Hypothalamus (tissue), 51 donors: Measurements from ENCODE around the gene PIGO.

Source experiments
- DNase-seq, 51 donors: peaks; one replicate each; lab custom pipeline; 2025; lab: John Stamatoyannopoulos, UW

Gene PIGO

GRCh38 chr9:35073279-35073612, 23.1 kb downstream of the PIGO start:
- no peak for DNase-seq

DNA sequence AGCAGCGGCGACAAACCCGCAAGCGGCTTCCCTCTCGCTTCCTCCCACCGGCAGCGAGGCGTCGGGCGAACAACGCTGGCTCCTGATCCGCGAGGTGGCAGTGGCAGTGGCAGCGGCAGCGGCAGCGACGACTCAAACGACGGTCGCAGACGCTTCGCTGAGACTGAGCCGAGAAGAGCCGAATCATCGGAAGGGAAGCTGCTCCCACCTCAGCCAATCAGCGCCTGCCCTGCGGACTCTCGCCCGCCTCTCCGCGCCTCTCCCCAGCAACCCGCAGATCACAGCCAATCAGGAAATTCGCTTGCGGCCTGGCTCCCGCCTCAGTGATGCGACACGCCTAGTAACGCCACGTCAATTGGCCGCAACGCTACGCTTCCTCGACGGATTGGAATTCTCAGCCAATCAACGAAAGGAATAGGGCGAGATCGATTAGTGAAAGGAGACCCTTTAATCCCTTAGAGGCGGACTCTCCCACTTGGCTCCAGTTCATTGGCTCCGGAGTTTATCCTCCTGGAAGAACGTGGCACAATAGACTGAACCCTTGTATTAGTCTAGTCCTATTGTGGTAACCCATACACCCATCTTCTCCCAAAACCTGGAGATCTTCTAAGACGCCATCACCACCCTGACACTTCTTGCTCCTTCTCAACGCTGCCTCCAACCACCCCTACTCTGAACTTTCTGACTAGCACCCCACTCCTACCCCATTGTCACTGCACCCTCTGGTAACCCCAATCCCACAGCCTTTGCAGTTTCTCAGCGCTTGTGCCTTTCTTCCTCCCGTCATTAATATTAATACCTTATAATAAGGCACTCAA, 23.7 kb downstream of the PIGO start, which contains the start of gene VCP:
VCP (minus strand) TSS at position 165 of the 818 bp plus-strand sequence. CDS start 272 bp downstream, outside the sequence.
- peak; percentile 49 to 99 (median 97) for DNase-seq

- peak in 50 of 51 donors; percentile 18 to 93 (median 61) for DNase-seq
These were observed 24.5 kb downstream of the PIGO start for GRCh38 chr9:35071814-35072460.

GRCh38 chr9:35070823-35071813, 25.3 kb downstream of the PIGO start:
- no peak for DNase-seq

DNA sequence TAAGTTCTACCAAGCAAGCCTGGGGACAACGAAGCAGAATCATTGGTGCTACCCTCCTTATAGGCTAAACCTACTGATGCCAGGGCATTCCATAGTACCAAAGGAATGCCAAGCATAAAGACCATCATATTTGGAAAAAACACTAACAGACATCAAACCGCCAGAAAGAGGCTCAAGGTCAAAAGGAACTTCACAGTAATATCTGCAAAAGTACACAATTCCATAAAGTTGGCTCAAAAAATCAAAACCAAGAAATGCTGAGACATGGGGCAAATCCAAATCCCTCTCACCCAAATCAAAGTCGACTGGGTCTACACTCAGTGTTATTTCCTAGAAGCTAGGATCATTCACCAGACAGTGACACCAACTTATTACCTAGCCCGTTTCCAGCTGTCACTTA, 27.4 kb downstream of the PIGO start:
- DNase-seq, result no peak

GRCh38 chr9:35067056-35067455, 29.3 kb downstream of the PIGO start:
- no peak for DNase-seq

DNA sequence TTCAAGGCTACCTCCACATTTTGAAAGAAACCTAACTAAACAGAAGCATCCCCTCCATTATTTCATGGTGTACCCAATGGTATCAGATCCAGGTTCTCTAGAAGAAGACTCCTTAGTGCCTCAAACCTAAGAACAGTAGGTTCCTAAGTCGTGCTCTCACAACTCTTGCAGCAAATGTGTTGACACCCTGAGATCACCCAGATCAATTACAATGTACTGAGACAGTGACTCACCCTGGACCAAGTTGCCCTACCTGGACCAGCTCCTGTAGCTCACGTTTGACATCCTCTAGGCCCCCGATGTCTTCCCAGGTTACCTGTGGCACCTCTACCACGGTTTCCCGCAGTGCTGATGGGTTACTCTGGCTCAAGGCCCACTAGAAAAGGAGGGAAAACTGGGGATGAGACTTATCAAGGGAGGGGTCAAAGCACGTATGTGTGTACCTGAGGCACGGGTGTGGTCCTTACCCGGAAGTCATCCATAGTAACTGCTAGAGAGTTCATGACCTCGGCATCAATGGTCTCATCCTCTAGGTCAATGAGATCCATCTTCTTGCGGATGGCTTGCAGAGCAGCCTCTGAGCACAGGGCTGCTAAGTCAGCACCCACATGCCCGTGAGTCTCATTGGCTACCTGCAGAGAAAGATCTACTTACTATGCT, 35.7 kb downstream of the PIGO start:
- DNase-seq, result no peak

GRCh38 chr9:35059438-35059837, 37.0 kb downstream of the PIGO start:
- DNase-seq, result no peak

GRCh38 chr9:35057271-35057620, 39.1 kb downstream of the PIGO start:
- DNase-seq, result no peak

DNA sequence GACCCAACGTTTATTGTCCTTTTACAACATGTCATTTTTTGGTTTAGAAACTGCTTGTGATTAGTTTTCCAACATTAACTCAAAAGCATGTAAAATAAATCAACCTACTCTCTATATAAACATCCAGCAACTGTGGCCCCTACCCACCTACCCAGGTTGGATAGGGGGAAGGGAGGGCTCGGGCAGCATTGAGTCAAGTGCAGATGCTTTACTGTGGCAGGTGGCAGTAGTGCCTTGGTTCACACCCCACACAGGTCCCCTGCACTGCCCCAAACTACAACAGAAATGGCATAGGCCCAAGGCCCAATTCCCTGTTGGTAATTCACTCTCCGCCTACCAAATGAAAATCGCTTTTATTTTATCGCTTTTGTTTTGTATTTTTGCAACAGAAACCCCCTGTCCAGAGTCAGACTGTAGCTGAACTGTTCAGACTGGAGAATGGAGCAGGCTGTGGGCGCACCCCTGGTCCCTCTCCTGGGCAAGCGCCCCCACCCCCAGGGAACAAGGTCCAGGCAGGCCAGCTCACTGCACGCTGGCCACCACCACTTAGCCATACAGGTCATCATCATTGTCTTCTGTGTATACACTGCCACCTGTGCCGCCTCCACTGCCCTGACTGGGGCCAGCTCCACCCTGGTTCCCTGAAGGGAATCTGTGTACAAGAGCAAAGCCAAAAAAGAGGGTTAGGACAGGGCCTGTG, 39.7 kb downstream of the PIGO start:
- DNase-seq, result no peak

GRCh38 chr9:35054871-35055644, 41.3 kb downstream of the PIGO start:
- no peak for DNase-seq

DNA sequence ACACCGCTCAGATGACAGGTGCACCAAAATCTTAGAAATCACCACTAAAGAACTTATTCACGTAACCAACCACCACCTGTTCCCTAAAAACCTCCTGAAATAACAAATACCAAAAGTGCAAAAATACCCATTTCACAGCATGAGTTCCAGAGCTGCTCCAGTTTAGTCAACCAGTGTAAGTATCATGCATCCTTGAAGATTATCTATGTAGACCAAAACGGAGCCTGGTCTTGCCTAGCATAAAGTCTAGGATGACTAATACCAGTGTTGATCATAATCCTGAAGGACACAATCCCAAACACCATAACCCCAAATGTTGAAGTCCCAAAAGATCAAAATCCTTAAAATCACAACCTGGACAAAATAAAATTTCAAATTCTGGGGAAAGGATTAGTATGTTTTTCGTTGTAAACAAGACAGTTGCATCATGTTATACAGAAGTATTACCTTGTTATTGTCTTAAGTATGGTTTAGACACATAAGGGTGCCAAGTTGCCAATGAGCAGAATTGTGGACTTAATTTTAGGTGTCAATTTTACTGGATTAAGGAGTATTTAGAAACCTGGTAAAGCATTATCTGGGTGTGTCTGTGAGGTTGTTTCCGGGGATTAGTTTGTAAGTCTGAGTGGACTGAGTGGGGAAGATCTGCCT, 42.1 kb downstream of the PIGO start:
- DNase-seq, result no peak

GRCh38 chr9:35051069-35051967, 45.1 kb downstream of the PIGO start:
- DNase-seq, result peak in 10 of 51 donors; percentile 1 to 13 (median 4)

DNA sequence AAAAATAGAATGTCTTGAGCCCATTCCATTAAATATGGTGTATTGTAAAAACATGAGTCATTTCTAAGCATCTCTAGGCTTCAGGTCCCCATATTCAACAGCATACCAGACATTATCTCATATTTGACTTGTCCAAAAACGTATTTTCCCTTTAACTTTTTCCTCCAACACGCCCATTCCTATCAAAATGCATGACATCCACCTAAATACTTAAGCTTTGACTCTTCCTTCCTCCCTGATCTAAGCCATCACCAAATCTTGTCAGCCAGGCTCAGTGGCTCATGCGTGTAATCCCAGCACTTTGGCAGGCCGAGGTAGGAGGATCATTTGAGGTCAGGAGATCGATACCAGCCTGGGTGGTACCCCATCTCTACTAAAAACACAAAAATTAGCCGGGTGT, 47.9 kb downstream of the PIGO start:
- DNase-seq, result no peak

DNA sequence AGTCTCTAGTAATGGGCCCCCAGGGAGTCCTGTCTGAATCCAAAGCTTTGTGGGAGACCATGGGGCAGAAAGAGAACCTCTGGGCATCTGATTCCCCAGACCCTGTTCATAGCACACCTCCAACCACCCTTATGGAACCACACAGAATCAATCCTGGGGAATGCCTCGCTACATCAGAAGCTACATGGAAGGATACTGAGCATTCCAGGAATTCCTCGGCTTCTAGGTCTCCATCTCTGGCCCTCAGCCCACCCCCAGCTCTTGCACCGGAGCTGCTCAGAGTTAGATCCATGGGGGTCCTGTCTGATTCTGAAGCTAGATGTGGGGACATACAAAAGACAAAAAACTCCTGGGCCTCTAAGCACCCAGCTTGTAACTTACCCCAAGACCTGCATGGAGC, 52.3 kb downstream of the PIGO start:
- no peak for DNase-seq

GRCh38 chr9:35042891-35043545, 53.4 kb downstream of the PIGO start:
- no peak for DNase-seq

- DNase-seq, result no peak
These were observed 54.2 kb downstream of the PIGO start for GRCh38 chr9:35042081-35042604.
